Fibroblast of lung (primary cell): Measurements from ENCODE around the gene SAP30BP.

ENCODE experiments used
- EZH2 ChIP-seq: IDR thresholded peaks from 2 replicates; pipeline ENCODE4 v1.5.1; 2012; ENCODE audit warnings: low read length, control low read depth, mild to moderate bottlenecking; ENCODE audit errors: missing control alignments
- TF ChIP-seq, protein P1 (sequence below), 2 donors: IDR thresholded peaks in 1 of 2; conservative IDR thresholded peaks in 1 of 2; 1 replicate in 1 of 2; 2 replicates in 1 of 2; pipeline ENCODE4 v1.5.1; 2011 to 2012; ENCODE audit warnings: low read length in 2 of 2, control low read depth in 1 of 2, inconsistent platforms in 1 of 2, low read depth in 1 of 2, mild to moderate bottlenecking in 1 of 2

DNA sequence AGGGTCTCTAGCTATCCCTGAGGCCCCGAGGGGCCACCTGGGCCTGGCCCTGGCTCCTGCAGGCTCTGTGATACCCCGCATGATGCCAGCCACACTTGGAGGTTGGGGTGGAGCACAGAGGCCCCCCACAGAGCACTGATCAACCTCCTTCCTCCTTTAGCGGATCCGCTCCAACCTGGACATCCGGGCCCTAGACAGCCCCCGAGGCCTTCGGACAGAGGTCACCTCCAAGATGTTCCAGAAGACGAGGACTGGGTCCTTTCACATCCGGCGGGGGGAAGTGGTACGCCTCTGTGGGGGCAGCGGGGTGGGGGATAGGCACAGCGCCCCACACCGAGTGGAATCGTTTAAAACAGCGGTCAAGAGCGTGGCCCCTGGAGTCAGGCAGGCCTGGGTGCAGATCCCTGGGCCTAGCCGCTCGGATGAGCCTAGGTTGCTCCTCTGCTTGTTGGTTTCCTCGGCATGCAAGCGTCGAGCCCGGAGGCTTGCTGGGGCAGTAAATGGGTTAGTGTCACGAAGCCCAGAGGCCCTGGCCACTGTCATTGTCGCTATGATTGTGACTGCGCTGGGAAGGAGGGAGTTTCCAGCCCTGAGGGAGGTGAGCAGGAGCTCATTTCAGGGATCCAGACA, 64.1 kb downstream of the SAP30BP start:
- TF ChIP-seq, protein P1, sequence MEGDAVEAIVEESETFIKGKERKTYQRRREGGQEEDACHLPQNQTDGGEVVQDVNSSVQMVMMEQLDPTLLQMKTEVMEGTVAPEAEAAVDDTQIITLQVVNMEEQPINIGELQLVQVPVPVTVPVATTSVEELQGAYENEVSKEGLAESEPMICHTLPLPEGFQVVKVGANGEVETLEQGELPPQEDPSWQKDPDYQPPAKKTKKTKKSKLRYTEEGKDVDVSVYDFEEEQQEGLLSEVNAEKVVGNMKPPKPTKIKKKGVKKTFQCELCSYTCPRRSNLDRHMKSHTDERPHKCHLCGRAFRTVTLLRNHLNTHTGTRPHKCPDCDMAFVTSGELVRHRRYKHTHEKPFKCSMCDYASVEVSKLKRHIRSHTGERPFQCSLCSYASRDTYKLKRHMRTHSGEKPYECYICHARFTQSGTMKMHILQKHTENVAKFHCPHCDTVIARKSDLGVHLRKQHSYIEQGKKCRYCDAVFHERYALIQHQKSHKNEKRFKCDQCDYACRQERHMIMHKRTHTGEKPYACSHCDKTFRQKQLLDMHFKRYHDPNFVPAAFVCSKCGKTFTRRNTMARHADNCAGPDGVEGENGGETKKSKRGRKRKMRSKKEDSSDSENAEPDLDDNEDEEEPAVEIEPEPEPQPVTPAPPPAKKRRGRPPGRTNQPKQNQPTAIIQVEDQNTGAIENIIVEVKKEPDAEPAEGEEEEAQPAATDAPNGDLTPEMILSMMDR (conservative IDR thresholded peaks at IDR 0.05 in 1 of 2, IDR thresholded peaks at IDR 0.05 in 1 of 2; ENCODE audit: low read depth in 1 of 2, low read length in 2 of 2) = no peak
- TF ChIP-seq EZH2 = no peak
